HG02852 (cell line): ENCODE data around the gene COL17A1.

Source experiments
- ATAC-seq: cut with Tn5 transposase; IDR thresholded peaks from one replicate; pipeline ENCODE4 v1.9.1; 2021; ENCODE audit warnings: mild to moderate bottlenecking, moderate library complexity; ENCODE audit not compliant: unreplicated experiment

Gene COL17A1

DNA sequence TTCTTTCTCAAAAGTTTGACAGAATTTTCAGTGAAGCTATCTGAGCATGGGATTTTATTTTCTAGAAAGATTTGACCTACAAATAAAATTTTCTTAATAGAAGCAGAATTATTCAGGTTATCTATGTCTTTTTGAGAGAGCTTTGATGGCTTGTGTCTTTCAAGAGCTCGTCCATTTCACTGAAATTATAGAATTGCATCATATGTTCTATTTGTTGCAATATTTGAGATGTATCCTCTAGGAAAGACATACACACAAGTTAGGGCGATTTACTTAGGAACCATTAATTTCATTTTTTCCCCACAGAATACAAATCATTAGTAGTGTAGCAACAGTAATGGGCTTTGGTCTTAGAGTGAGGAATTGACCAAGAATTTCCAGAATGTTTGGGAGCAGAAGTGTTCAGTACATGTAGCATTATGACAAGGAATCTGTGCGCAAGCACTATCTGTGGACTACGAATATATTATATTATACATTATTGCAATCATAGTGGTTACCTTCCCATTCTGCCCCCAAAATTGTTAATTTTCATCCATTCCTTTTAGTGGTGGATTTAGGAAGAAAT is 12.8 kb upstream of the COL17A1 start:
- no peak for ATAC-seq

DNA sequence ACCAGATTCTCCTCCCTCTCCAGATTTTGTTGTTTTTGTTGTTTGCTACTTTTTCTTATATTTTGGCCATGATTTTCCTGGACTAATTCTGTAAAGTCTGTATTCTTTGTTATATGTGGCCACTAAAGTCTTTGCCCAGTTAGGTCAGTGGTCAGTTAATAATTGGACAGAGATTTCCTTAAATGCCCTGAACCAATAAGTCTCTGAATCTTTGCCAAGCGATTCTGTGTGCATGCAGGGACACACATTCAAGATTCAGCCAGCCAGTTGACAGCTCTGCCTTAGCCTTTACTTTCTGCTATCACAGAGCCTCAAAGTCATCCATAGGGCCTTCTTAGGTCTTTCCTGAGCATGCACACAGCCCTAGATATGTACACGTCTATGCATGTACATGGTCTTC is 11.0 kb upstream of the COL17A1 start:
- no peak for ATAC-seq

DNA sequence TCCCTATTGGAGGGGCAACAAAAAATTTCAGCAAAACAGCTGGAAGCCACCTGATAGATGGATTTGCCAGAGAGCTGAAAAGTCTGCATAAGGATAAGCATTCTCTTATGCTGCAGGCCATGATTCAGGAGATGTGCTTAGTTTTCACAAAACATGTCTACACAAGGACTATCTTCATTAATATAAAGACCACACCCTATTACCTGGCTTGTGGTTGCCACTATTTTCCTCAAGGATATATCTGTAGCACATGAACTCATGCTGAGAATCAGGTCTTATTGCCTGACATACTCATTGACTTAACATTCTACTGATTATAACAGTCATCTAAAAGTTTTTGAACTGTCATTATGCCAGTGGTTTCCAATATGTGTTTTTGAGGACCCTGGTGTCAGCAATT is 7.1 kb upstream of the COL17A1 start:
- ATAC-seq: no peak

DNA sequence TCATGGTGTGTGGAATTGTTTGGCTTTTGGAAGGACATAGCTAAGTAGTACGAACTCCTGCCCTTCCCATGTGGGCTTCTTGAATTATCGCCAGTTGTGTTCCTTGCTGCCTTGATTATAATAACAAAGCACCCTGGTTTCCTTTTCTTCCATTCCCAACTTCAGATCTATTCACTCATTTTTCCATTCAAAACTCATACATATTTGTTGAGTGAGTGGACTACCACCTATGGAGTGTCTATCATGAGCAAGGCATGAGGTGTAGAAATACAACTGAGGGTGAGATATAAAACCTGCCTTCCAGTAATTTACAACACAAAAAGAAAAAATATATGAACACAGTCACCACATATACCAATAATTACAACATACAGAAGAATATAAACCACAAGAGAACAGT is 4.9 kb upstream of the COL17A1 start:
- no peak for ATAC-seq

- ATAC-seq: no peak
These were observed 3.9 kb upstream of the COL17A1 start for GRCh38 chr10:104089621-104090020.

- no peak for ATAC-seq
These were observed 2.6 kb upstream of the COL17A1 start for GRCh38 chr10:104088239-104088638.

GRCh38 chr10:104084482-104085142 is 1.1 kb downstream of the COL17A1 start:
- no peak for ATAC-seq

GRCh38 chr10:104081998-104082397 is 3.7 kb downstream of the COL17A1 start:
- ATAC-seq: no peak

DNA sequence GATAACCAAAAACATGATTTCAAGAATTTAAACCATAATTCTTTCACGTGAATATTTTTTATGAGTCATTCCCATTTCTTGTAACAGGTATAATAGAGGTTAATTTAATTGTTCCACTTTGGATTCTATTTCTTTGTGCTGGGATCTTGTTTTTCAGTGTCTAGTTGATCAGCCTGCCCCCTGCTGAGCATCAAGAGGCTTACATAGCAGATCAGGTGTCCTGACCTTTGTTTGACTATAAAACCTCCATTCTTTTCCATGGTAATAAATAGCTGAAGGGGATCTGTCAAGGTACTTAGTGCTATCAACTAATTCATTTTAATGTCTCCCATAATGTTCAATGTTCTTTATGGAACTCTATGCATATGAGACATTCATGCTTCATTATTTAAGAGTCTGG is 4.9 kb downstream of the COL17A1 start:
- ATAC-seq: no peak

GRCh38 chr10:104077663-104078151 is 8.0 kb downstream of the COL17A1 start:
- ATAC-seq: no peak

- no peak for ATAC-seq
These were observed 8.4 kb downstream of the COL17A1 start for GRCh38 chr10:104077247-104077646.

GRCh38 chr10:104076743-104077160 is 8.9 kb downstream of the COL17A1 start:
- no peak for ATAC-seq

GRCh38 chr10:104074505-104074904 is 11.2 kb downstream of the COL17A1 start:
- no peak for ATAC-seq

DNA sequence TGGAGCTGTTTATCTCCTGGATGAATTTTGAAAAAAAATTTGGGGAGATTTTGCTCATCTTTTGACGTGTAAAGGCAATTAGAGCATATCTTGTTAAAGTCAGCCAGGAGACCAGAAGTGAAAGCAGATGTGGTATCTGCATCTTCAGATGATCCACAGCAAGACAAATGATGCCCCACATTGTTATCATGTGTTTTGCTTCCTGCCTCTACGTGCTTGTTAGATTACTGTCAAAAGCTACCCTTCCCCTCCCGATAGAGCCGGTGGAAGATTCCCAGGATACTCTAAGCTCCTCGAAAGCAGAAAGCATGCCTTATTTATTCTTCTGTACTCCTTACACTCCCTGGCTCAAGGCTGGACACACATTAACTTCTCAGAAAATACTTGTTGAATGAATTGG is 12.9 kb downstream of the COL17A1 start:
- no peak for ATAC-seq

DNA sequence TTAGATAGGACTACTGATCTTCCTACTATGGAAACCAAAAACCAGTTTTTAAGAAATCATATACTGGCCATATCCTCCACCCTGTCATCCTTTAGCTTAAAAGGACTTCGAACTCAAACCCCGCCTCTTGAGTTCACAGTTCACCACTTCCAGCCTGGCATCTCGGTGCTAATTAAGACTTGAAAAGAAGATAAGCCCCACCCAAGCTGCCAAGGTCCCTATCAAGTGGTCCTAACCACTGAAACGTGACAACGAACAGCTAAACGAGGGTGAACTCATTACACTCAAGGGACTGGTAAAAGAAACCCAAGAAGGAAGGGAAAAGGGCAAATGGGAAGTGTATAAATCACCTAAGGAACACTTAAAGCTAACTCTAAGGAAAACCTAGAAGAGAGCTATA is 16.1 kb downstream of the COL17A1 start:
- ATAC-seq: no peak

- ATAC-seq: no peak
These were observed 18.2 kb downstream of the COL17A1 start for GRCh38 chr10:104067525-104067924.

GRCh38 chr10:104066945-104067344 is 18.7 kb downstream of the COL17A1 start:
- no peak for ATAC-seq

- ATAC-seq: no peak
These were observed 19.9 kb downstream of the COL17A1 start for GRCh38 chr10:104065748-104066147.

- no peak for ATAC-seq
These were observed 24.5 kb downstream of the COL17A1 start for GRCh38 chr10:104061196-104061595.

GRCh38 chr10:104059364-104059763 is 26.3 kb downstream of the COL17A1 start:
- ATAC-seq: no peak

GRCh38 chr10:104057717-104058116 is 28.0 kb downstream of the COL17A1 start:
- ATAC-seq: no peak

DNA sequence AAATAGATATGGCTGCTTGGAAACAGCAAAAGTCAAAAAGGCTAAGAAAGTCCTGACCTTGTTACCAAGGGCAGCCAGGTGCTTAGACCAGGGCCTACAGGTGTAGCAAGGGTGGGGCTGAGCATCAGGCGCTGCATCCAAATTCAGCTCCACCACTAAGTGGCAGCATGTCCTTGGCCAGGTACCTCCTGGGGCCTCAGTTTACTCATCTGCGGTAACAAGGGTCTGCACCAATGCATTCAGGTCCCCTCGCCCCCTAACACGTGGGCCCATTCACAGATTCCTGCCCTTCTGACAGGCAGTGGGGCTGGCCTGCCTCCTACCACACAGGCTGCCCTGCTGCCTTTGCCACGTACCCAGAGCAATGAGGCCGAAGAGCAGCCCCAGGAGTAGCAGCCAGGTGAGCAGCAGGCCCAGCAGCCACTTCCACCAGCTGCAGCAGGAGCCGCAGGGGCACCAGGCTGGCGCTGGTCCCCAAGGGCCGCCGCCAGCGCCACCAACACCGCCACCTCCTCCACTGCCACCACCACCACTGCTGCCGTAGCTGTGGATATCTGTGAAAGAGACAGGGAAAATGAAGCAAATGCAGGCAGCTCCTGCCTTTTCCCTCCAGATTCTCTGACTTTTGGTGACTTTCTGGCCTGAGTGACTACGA is 28.9 kb downstream of the COL17A1 start:
- ATAC-seq: no peak
